AG09309 (cell line): ENCODE measurements around the gene FCHSD2.
"Not testable (repeated sequence)": the region's sequence is repeated elsewhere in the genome, so short reads cannot be mapped to it uniquely, and the experiment has no call there.

Source experiments
- DNase-seq: peaks from one replicate; pipeline ENCODE4 v3.0.0-alpha.2; 2010; ENCODE audit warnings: low read depth
- H3K4me3 ChIP-seq: 2 replicates; pipeline ENCODE4 v1.5.1; 2011; ENCODE audit warnings: mild to moderate bottlenecking, low read depth, low read length, moderate library complexity; ENCODE audit not compliant: control insufficient read depth
- CTCF ChIP-seq: IDR thresholded peaks from 2 replicates; pipeline ENCODE4 v1.5.1; 2011; ENCODE audit warnings: mild to moderate bottlenecking, low read depth, low read length, inconsistent platforms; ENCODE audit not compliant: insufficient read depth, control insufficient read depth; ENCODE audit errors: missing control alignments

The FCHSD2 gene

GRCh38 chr11:72807792-72808191 lies 334.3 kb downstream of the FCHSD2 start:
- no peak for TF ChIP-seq CTCF
- no peak overlapping the region for H3K4me3 ChIP-seq
- DNase-seq = no peak

- no peak for TF ChIP-seq CTCF
- no peak for DNase-seq
- no peak overlapping the region for H3K4me3 ChIP-seq
Observed at GRCh38 chr11:72807021-72807693, 335.0 kb downstream of the FCHSD2 start.

- DNase-seq, H3K4me3 ChIP-seq: not testable (repeated sequence)
Observed at GRCh38 chr11:72806378-72806777, 335.7 kb downstream of the FCHSD2 start.

GRCh38 chr11:72805216-72805615 lies 336.9 kb downstream of the FCHSD2 start:
- DNase-seq = no peak
- no peak overlapping the region for H3K4me3 ChIP-seq
- TF ChIP-seq CTCF = no peak

- no peak overlapping the region for H3K4me3 ChIP-seq
- no peak for TF ChIP-seq CTCF
- DNase-seq = no peak
Observed at GRCh38 chr11:72802822-72803221, 339.3 kb downstream of the FCHSD2 start.

- no peak for TF ChIP-seq CTCF
- no peak for DNase-seq
- H3K4me3 ChIP-seq = no peak overlapping the region
Observed at GRCh38 chr11:72799441-72799840, 342.7 kb downstream of the FCHSD2 start.

- H3K4me3 ChIP-seq = no peak overlapping the region
- DNase-seq = no peak
- no peak for TF ChIP-seq CTCF
Observed at GRCh38 chr11:72798361-72798760, 343.8 kb downstream of the FCHSD2 start.
